ENCODE measurements around the gene COBL.

The COBL gene

DNA sequence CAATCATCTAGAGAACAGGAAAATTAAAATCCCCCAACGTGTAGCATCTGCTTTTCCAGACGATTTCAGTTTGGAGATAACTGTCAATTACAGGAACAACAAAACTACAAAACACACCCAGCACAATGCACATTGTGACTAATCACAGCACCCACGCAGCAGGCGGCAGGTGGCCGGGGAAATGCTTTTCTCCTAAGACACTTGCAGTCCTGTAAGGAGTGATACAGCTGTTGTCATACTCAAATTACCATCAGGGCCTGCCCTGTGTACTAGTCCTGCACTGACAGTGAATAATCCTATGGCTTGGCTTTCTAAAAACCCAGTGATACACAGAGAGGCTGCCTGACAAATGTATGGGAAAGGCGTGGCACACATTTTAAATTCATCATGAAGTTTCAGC, 37.8 kb downstream of the COBL start:
- TF ChIP-seq TAF1 (IDR thresholded peaks at IDR 0.05; ENCODE audit: borderline replicate concordance, insufficient read depth, low read length) (no peak), POLR2AphosphoS5 (IDR thresholded peaks at IDR 0.05; ENCODE audit: low read depth, low read length) (no peak), FOXP2 (optimal IDR thresholded peaks at IDR 0.05; ENCODE audit: borderline replicate concordance, extremely low read depth, extremely low read length, insufficient read depth) (no peak), SIN3A (IDR thresholded peaks at IDR 0.05; ENCODE audit: borderline replicate concordance, insufficient read depth, low read length) (no peak), REST (IDR thresholded peaks at IDR 0.05; ENCODE audit: insufficient read depth in 1 of 2, low read depth in 2 of 2, low read length in 2 of 2) (no peak)

DNA sequence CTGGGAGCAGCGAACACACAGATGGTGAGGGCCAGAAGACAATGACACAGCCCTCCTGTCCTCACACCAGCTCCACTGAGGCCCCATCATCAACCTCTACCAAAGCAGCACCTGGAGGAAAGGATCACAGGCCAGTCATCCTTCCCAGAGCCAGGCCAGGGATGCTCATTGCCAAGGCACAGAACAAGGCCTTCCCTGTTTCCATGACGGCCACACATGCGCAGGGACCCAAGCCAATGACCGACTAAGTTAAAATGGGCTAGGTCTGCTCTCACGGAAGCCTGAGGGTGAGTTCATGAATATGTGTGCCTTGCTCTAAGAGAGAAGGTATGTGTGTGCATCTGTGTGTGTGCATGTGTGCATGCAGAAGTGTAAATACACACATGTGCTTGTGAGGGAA, 39.6 kb downstream of the COBL start:
- no peak for TF ChIP-seq TAF1 (IDR thresholded peaks at IDR 0.05; ENCODE audit: borderline replicate concordance, insufficient read depth, low read length)
- TF ChIP-seq REST (IDR thresholded peaks at IDR 0.05; ENCODE audit: insufficient read depth in 1 of 2, low read depth in 2 of 2, low read length in 2 of 2) = no peak

GRCh38 chr7:51276091-51276605, 40.5 kb downstream of the COBL start:
- TF ChIP-seq POLR2AphosphoS5 (IDR thresholded peaks at IDR 0.05; ENCODE audit: low read depth, low read length) (no peak), FOXP2 (optimal IDR thresholded peaks at IDR 0.05; ENCODE audit: borderline replicate concordance, extremely low read depth, extremely low read length, insufficient read depth) (no peak), SIN3A (IDR thresholded peaks at IDR 0.05; ENCODE audit: borderline replicate concordance, insufficient read depth, low read length) (no peak), REST (IDR thresholded peaks at IDR 0.05; ENCODE audit: insufficient read depth in 1 of 2, low read depth in 2 of 2, low read length in 2 of 2) (no peak), TAF1 (IDR thresholded peaks at IDR 0.05; ENCODE audit: borderline replicate concordance, insufficient read depth, low read length) (no peak)

DNA sequence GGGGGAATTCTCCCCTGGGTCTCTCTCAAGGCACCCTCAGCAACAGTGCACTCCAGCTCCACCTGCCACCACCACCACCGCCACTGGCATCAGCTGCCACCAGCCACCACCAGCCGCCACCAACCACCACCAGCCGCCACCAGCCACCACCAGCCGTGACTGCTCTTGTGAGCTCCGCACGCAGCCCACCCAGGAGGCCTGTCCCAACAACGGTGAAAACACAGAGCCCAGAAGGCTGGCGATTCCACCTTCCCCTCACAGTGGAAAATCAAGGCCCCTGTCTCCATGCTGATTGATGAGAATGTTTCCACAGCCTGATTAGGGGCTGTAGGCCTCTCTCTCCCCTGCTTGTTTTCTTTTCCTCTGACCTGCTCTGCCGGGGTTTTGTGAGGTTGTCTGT, 41.1 kb downstream of the COBL start:
- TF ChIP-seq TAF1 (IDR thresholded peaks at IDR 0.05; ENCODE audit: borderline replicate concordance, insufficient read depth, low read length) (no peak), FOXP2 (optimal IDR thresholded peaks at IDR 0.05; ENCODE audit: borderline replicate concordance, extremely low read depth, extremely low read length, insufficient read depth) (no peak), SIN3A (IDR thresholded peaks at IDR 0.05; ENCODE audit: borderline replicate concordance, insufficient read depth, low read length) (no peak), REST (IDR thresholded peaks at IDR 0.05; ENCODE audit: insufficient read depth in 1 of 2, low read depth in 2 of 2, low read length in 2 of 2) (no peak), POLR2AphosphoS5 (IDR thresholded peaks at IDR 0.05; ENCODE audit: low read depth, low read length) (no peak)

DNA sequence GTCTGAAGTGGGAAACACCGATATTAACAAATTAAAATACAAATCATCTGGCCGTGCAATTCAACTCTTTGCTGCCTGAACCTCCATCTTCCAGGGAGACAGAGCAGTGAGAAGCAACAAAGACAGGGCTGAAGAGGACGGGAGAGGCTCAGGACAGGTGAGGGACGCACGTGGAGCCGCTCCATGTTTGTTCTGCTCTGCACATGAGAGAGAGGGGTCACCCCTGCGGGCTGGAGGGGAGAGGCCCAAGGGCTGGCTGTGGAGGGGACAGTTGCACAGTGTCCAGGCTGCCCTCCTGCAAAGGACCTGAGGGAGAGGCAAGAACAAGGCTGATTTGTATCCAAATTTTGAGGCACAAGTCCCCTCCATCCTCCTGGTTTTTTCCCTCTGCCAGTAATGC, 41.7 kb downstream of the COBL start:
- TF ChIP-seq TAF1 (IDR thresholded peaks at IDR 0.05; ENCODE audit: borderline replicate concordance, insufficient read depth, low read length) = no peak
- TF ChIP-seq FOXP2 (optimal IDR thresholded peaks at IDR 0.05; ENCODE audit: borderline replicate concordance, extremely low read depth, extremely low read length, insufficient read depth) = no peak
- no peak for TF ChIP-seq REST (IDR thresholded peaks at IDR 0.05; ENCODE audit: insufficient read depth in 1 of 2, low read depth in 2 of 2, low read length in 2 of 2)
- TF ChIP-seq POLR2AphosphoS5 (IDR thresholded peaks at IDR 0.05; ENCODE audit: low read depth, low read length) = no peak
- no peak for TF ChIP-seq SIN3A (IDR thresholded peaks at IDR 0.05; ENCODE audit: borderline replicate concordance, insufficient read depth, low read length)

Data from PFSK-1 (cell line).